ENCODE results near the gene TMEM17.

DNA sequence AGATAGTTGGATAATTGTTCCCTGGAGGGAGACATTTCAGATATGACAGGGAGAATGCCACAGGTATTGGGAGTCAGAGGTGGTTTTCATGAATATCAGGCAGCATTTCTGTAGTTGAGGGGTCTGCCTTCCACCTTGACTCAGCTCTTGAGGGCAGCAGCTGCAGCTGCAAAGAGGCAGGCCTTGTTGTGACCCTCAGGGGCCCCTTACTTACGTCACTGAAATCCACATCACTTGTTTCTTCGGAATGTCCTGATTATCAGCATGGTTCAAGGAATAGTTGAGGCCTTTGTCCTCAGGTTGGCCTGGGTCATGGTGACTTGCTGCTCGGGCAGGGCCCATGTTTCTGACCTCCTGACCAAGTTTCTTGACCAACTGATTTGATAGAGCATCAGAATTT lies 46.9 kb downstream of the TMEM17 start:
- TF ChIP-seq, protein P1, sequence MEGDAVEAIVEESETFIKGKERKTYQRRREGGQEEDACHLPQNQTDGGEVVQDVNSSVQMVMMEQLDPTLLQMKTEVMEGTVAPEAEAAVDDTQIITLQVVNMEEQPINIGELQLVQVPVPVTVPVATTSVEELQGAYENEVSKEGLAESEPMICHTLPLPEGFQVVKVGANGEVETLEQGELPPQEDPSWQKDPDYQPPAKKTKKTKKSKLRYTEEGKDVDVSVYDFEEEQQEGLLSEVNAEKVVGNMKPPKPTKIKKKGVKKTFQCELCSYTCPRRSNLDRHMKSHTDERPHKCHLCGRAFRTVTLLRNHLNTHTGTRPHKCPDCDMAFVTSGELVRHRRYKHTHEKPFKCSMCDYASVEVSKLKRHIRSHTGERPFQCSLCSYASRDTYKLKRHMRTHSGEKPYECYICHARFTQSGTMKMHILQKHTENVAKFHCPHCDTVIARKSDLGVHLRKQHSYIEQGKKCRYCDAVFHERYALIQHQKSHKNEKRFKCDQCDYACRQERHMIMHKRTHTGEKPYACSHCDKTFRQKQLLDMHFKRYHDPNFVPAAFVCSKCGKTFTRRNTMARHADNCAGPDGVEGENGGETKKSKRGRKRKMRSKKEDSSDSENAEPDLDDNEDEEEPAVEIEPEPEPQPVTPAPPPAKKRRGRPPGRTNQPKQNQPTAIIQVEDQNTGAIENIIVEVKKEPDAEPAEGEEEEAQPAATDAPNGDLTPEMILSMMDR (IDR thresholded peaks at IDR 0.05; ENCODE audit: low read depth, low read length, poor library complexity, severe bottlenecking), result no peak
- TF ChIP-seq EZH2phosphoT487 (IDR thresholded peaks at IDR 0.05; ENCODE audit: borderline replicate concordance, low read length), result no peak
